Thoracic aorta (tissue), 2 donors: ENCODE results near the gene KCTD1. TPM values are rescaled to one million over a fixed set of nuclear protein-coding genes. Genes with fewer than 3 reads are reported as not detected.

Source experiments
- ATAC-seq: fragments of 150-250 bp; one replicate; pipeline ENCODE4 v1.8.0; 2017; ENCODE audit warnings: low read depth; ENCODE audit not compliant: insufficient number of reproducible peaks, low FRiP score
- DNase-seq: peaks from one replicate; pipeline ENCODE4 v3.0.0-alpha.2; 2020; ENCODE audit warnings: low spot score
- H3K27ac ChIP-seq, 2 donors: fragments of 200-600 bp; sonication (generic); 1 replicate in 1 of 2; 2 replicates in 1 of 2; pipeline ENCODE4 v1.5.1; 2016; ENCODE audit warnings: mild to moderate bottlenecking in 2 of 2, moderate library complexity in 2 of 2
- H3K27me3 ChIP-seq: fragments of 200-600 bp; sonication (generic); replicated peaks from 2 replicates; pipeline ENCODE4 v1.6.0; 2016; ENCODE audit warnings: mild to moderate bottlenecking; ENCODE audit not compliant: insufficient read depth
- H3K36me3 ChIP-seq: fragments of 200-600 bp; sonication (generic); one replicate; pipeline ENCODE4 v1.5.1; 2016
- H3K4me1 ChIP-seq, 2 donors: fragments of 200-600 bp; sonication (generic); 1 replicate in 1 of 2; 2 replicates in 1 of 2; pipeline versions ENCODE4 v1.5.1 to v1.6.0; 2016; ENCODE audit warnings: low read depth in 2 of 2, mild to moderate bottlenecking in 1 of 2; ENCODE audit not compliant: control insufficient read depth in 1 of 2
- H3K4me3 ChIP-seq: fragments of 200-600 bp; sonication (generic); 2 replicates; pipeline ENCODE4 v1.5.1; 2016; ENCODE audit warnings: mild to moderate bottlenecking
- H3K9me3 ChIP-seq: fragments of 200-600 bp; sonication (generic); 2 replicates; pipeline ENCODE4 v1.5.1; 2016
- total RNA-seq, 2 donors: library from RNA; depleted of rRNA; stranded (reverse); fragments of >200 nt; gene quantifications; one replicate each; pipeline versions ENCODE4 v1.1.0 to v1.2.3, GENCODE V29; 2016
- TF ChIP-seq, protein P1 (sequence below): fragments of 200-600 bp; sonication (generic); IDR thresholded peaks from one replicate; pipeline ENCODE4 v1.5.1; 2019; ENCODE audit warnings: antibody characterized with exemption

KCTD1 gene
- total RNA-seq, 2 donors from 2014 or later: 13.4 to 14.7 TPM

- DNase-seq (no peak), ATAC-seq (no peak)
- TF ChIP-seq, protein P1, sequence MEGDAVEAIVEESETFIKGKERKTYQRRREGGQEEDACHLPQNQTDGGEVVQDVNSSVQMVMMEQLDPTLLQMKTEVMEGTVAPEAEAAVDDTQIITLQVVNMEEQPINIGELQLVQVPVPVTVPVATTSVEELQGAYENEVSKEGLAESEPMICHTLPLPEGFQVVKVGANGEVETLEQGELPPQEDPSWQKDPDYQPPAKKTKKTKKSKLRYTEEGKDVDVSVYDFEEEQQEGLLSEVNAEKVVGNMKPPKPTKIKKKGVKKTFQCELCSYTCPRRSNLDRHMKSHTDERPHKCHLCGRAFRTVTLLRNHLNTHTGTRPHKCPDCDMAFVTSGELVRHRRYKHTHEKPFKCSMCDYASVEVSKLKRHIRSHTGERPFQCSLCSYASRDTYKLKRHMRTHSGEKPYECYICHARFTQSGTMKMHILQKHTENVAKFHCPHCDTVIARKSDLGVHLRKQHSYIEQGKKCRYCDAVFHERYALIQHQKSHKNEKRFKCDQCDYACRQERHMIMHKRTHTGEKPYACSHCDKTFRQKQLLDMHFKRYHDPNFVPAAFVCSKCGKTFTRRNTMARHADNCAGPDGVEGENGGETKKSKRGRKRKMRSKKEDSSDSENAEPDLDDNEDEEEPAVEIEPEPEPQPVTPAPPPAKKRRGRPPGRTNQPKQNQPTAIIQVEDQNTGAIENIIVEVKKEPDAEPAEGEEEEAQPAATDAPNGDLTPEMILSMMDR: no peak
- H3K4me1 ChIP-seq: no peaks in the 10 kb centered on the region
- no peaks in the 10 kb centered on the region for H3K27me3 ChIP-seq
- H3K4me3 ChIP-seq: no peak overlapping the region
- H3K36me3 ChIP-seq: no peaks in the 10 kb centered on the region
- H3K27ac ChIP-seq: no peak overlapping the region
- no peaks in the 10 kb centered on the region for H3K9me3 ChIP-seq
Measured at GRCh38 chr18:26454192-26454591, 94.2 kb downstream of the KCTD1 start.

GRCh38 chr18:26453386-26453901, 94.9 kb downstream of the KCTD1 start:
- ATAC-seq (no peak), DNase-seq (no peak)
- TF ChIP-seq, protein P1: no peak
- H3K27ac ChIP-seq: no peak overlapping the region
- H3K4me1 ChIP-seq: no peaks in the 10 kb centered on the region
- H3K27me3 ChIP-seq: no peaks in the 10 kb centered on the region
- no peak overlapping the region for H3K4me3 ChIP-seq
- no peaks in the 10 kb centered on the region for H3K9me3 ChIP-seq
- no peaks in the 10 kb centered on the region for H3K36me3 ChIP-seq

DNA sequence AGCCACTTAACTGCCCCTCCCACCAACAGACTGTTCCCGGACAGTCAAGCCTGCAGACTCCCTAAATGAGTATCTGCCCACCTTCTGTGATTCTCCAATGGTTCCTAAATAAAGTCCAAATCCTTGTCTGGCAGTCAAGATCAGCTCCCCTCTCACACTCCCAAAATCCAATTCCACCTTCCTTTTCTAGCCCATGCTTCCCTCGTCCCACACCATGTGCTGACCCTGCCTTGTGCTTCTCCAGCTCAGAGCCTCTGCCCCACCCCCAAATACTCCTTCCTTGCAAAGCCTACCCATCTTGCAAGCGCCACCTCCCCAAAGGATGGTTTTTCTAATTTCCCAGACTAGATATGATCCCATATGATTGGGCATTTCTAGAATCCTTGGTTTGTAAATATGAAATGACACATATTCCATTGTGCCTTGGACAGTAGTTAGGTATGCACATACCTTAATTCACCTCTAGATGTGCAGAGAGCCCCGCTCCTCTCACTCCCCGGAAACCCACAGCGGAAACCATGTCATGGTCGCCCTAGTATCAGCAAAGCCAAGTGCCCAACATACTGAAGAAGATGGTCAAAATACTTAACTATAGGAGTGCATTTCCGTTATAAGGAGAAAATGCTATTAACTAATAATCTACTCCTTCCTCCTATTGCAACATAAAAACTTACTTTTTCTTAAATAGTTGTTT, 97.2 kb downstream of the KCTD1 start:
- ATAC-seq (no peak), DNase-seq (no peak)
- Histone ChIP-seq H3K9me3 (no peaks in the 10 kb centered on the region), H3K27me3 (no peaks in the 10 kb centered on the region), H3K36me3 (no peaks in the 10 kb centered on the region), H3K4me1 (no peaks in the 10 kb centered on the region), H3K4me3 (no peak overlapping the region), H3K27ac (no peak overlapping the region)
- TF ChIP-seq, protein P1: no peak

GRCh38 chr18:26448714-26449159, 99.6 kb downstream of the KCTD1 start:
- TF ChIP-seq, protein P1: no peak
- H3K36me3 ChIP-seq: no peaks in the 10 kb centered on the region
- no peaks in the 10 kb centered on the region for H3K27me3 ChIP-seq
- no peaks in the 10 kb centered on the region for H3K4me1 ChIP-seq
- no peak overlapping the region for H3K4me3 ChIP-seq
- no peak for DNase-seq
- no peak overlapping the region for H3K27ac ChIP-seq
- no peak for ATAC-seq
- no peaks in the 10 kb centered on the region for H3K9me3 ChIP-seq

DNA sequence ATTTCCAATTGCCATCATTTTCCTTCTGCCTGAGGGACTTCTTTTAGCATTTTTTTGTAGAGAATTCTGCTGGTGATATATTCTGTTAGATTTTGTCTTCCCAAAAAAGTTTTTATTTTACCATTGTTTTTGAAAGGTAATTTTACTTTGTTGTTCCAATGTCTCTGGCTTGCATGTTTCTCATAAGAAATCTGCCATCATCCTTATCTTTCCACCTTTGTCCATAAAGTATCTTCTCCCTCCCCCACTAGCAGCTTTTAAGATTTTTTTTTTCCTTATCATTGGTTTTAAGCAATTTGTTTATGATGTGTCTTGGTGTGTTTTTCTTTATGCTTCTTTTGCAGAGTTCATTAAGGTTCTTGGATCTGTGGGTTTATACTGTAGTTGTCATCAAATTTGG, 104.5 kb downstream of the KCTD1 start:
- peaks cover 12 to 14% of the 10 kb centered on the region in 2 donors for H3K4me1 ChIP-seq
- no peak overlapping the region for H3K27ac ChIP-seq
- TF ChIP-seq, protein P1: no peak
- no peaks in the 10 kb centered on the region for H3K27me3 ChIP-seq
- no peaks in the 10 kb centered on the region for H3K36me3 ChIP-seq
- H3K9me3 ChIP-seq: no peaks in the 10 kb centered on the region
- no peak for ATAC-seq
- no peak overlapping the region for H3K4me3 ChIP-seq
- no peak for DNase-seq
